Coronary artery (tissue), 2 donors: Measurements from ENCODE around the gene RNF14.

ENCODE experiments used
- DNase-seq: peaks from one replicate; pipeline ENCODE4 v3.0.0-alpha.2; 2017; ENCODE audit warnings: low spot score
- H3K27ac ChIP-seq, 2 donors: fragments of 200-600 bp; sonication (generic); one replicate each; pipeline ENCODE4 v1.5.1; 2016 to 2019
- H3K4me3 ChIP-seq: fragments of 200-600 bp; sonication (generic); 2 replicates; pipeline ENCODE4 v1.5.1; 2016; ENCODE audit warnings: mild to moderate bottlenecking, moderate library complexity
- TF ChIP-seq, protein P1 (sequence below): fragments of 200-600 bp; sonication (generic); IDR thresholded peaks from one replicate; pipeline ENCODE4 v1.5.1; 2019; ENCODE audit warnings: antibody characterized with exemption

The RNF14 gene

DNA sequence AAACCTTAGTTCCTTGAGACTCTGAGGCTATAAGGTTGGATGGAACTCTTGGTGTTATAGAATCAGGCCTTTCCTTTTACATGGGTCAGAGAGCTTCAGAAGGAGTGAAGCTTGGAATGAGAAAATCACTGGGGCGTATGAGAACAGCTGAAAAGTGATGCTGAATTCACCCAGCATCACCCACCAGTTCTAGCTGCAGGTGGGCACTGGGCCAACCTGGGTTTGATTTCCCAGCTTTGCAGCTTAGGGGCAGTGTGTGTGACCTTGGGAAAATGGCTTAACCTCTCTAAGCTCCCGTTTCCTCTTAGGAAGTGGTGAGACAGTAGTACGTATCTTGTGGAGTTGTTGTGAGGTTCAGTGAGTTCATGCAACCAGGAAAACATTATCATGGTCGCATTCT lies 21.6 kb upstream of the RNF14 start:
- Histone ChIP-seq H3K4me3 (no peak overlapping the region), H3K27ac (peak overlapping the region in 1 of 2 donors; percentile 18)
- TF ChIP-seq, protein P1, sequence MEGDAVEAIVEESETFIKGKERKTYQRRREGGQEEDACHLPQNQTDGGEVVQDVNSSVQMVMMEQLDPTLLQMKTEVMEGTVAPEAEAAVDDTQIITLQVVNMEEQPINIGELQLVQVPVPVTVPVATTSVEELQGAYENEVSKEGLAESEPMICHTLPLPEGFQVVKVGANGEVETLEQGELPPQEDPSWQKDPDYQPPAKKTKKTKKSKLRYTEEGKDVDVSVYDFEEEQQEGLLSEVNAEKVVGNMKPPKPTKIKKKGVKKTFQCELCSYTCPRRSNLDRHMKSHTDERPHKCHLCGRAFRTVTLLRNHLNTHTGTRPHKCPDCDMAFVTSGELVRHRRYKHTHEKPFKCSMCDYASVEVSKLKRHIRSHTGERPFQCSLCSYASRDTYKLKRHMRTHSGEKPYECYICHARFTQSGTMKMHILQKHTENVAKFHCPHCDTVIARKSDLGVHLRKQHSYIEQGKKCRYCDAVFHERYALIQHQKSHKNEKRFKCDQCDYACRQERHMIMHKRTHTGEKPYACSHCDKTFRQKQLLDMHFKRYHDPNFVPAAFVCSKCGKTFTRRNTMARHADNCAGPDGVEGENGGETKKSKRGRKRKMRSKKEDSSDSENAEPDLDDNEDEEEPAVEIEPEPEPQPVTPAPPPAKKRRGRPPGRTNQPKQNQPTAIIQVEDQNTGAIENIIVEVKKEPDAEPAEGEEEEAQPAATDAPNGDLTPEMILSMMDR: no peak
- DNase-seq: no peak

DNA sequence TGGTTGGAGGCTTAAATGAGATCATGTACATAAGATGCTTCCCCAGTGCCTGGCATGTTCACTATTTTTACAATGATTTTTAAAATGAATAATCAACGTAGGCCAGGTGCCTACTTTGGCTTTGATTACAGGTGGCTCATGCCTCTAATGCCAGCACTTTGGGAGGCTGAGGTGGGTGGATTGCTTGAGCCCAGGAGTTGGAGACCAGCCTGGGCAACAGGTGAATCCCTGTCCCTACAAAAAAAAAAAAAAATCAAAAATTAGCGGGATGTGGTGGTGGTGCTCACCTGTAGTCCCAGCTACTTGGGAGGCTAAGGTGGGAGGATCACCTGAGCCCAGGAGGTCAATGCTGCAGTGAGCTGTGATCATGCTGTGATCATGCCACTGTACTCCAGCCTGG lies 20.1 kb upstream of the RNF14 start:
- no peak overlapping the region for H3K27ac ChIP-seq
- no peak overlapping the region for H3K4me3 ChIP-seq
- TF ChIP-seq, protein P1: no peak
- DNase-seq: no peak

DNA sequence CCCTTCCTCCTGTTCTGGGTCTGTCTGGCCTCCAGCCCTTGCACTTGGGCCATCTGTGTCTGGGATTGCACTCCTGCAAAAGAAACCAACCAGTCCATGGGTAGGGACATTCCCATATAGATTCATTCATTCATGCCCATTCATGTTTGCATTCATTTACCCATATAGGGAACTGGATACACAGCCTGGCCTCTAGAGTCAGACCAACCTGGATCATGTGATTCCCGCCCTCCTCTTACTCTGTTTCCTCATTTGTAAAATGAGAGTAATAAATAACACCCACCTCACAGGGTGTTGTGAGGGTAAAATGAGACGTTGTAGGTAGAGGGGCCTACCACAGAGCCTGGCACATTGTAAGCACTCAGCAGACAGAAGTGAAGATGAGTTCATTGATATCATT lies 19.4 kb upstream of the RNF14 start:
- no peak overlapping the region for H3K4me3 ChIP-seq
- TF ChIP-seq, protein P1: no peak
- H3K27ac ChIP-seq: no peak overlapping the region
- no peak for DNase-seq

DNA sequence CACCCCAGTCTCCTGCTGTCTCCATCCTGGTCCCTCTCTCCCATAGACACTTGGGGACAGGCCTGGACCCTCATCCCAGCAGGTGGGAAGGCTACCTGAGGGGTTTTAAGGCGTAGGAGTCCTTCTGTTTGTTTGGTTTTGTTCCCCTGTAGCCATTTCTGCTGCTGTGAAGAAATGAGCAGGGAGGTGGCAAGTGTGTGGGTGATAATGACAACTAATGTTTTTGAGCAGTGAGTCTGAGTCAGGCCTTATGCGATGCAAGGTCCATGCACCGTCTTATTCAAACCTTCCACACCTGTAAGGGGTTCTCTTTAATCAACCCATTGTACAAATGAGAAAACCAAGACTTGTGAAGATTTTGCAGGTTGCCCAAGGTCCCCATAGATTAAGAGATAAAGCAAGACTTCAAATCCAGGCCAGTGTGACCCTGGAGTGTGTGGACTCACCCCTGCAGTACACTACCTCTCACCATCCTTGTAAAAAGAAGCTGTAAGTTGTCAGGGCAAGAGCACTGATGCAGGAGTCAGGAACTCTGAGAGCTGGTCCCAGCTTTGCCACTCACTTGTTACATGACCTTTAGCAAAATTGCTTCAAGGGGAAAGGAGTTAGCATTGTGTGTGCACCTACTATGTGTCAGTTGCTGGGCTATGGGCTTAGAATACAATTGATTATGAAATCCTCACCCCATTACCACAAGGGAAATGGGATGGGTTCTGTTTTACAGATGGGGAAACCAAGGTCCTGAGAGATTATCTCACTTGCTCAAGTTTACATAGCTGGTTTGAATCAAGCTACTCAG lies 18.5 kb upstream of the RNF14 start:
- Histone ChIP-seq H3K4me3 (no peak overlapping the region), H3K27ac (no peak overlapping the region)
- DNase-seq: no peak
- TF ChIP-seq, protein P1: no peak

DNA sequence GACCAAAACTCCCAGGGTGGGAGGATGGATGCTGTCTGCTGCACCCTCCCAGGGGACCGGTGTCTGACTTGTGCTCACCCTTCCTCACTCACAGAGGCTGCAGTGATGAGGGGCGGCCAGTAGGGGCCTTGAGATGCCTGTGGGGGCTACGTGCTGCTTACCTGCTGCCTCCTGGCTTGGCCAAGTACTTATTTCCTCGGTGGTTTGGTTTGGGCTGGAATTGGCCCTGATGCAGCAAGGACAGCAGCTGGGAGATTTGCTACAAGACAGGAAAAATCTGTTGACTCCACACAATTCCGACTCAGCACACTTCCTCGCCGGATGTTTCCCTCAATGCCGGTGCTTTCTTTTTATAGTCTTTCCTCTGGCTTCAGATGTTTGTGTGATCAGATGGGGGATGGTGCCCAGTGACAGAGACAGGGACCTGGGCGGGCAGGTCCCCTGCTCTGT lies 17.5 kb upstream of the RNF14 start:
- no peak for DNase-seq
- H3K27ac ChIP-seq: peak overlapping the region in 1 of 2 donors; percentile 60

DNA sequence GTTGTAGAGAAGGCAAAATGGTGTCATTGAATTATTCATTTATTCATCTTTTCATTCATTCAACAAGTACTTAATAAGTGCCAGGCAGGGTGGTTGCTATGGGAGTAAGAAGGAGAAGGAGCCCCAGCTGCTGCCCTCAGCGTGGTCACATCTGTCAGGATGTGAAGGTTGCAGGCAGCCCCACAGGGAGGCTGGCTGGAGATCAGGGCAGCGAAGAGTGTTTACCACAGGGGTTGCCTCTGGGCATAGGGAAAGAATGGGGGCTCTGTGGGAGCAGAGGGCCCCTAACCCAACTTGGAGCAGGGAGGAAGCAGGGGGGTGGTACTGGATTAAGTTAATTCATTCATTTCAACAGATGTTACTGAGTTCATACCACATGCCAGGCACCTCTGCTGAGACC lies 16.9 kb upstream of the RNF14 start:
- Histone ChIP-seq H3K27ac (peak overlapping the region in 1 of 2 donors; percentile 60), H3K4me3 (no peak overlapping the region)
- DNase-seq: no peak
- TF ChIP-seq, protein P1: no peak

More for the DNA sequence above, 17.5 kb upstream of the RNF14 start:
- TF ChIP-seq, protein P1: no peak
- H3K4me3 ChIP-seq: peak overlapping the region; percentile 19

DNA sequence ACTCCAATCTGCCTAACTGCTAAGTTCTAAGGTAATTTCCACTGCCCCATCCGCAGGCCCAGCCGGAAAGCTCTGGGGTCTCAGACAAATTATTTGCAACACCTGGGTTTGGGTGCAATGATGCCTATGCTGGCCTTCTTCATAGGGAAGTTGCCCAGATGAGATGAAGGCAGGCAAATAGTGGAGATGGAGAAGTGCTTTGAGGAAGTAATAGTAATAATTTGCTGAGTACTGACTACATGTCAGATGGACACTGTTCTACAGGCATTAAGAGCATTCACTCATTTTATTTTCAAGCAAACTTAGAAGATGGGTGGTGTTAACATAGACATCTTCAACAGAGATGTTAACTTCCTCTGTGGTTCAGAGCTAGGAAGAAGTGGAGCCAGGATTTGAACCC lies 14.7 kb upstream of the RNF14 start:
- no peak for DNase-seq
- TF ChIP-seq, protein P1: no peak
- peak overlapping the region; percentile 24 for H3K4me3 ChIP-seq
- peak overlapping the region in 1 of 2 donors; percentile 23 for H3K27ac ChIP-seq
